Left ventricle myocardium inferior (tissue), 1 donor: ENCODE data around the gene ASIC4. TPM values are rescaled to one million over a fixed set of nuclear protein-coding genes. Genes with fewer than 3 reads are reported as not detected.

Experiments
- DNase-seq: peaks from one replicate; pipeline ENCODE4 v3.0.0-alpha.2; 2020
- H3K27ac ChIP-seq: fragments of 200-600 bp; replicated peaks from 2 replicates; pipeline ENCODE4 v1.8.0; 2021
- H3K27me3 ChIP-seq: fragments of 200-600 bp; 2 replicates; pipeline ENCODE4 v1.8.0; 2021; ENCODE audit warnings: low read depth
- H3K36me3 ChIP-seq: fragments of 200-600 bp; 2 replicates; pipeline ENCODE4 v1.8.0; 2021
- H3K4me1 ChIP-seq: fragments of 200-600 bp; 2 replicates; pipeline ENCODE4 v1.8.0; 2021
- H3K4me3 ChIP-seq: fragments of 200-600 bp; 2 replicates; pipeline ENCODE4 v1.8.0; 2021; ENCODE audit warnings: mild to moderate bottlenecking, moderate library complexity
- H3K9me3 ChIP-seq: fragments of 200-600 bp; replicated peaks from 2 replicates; pipeline ENCODE4 v1.8.0; 2021
- CTCF ChIP-seq: fragments of 200-600 bp; IDR thresholded peaks from 2 replicates; pipeline ENCODE4 v1.8.0; 2021; ENCODE audit warnings: antibody characterized with exemption, mild to moderate bottlenecking, borderline replicate concordance
- intact Hi-C: fragments of 100-400 bp; cut with micrococcal nuclease; formaldehyde crosslinking; loops from one replicate; pipeline ENCODE4 v1.11.0; 2022
- total RNA-seq: library from RNA; stranded (reverse); fragmentation: NEBNext Ultra II Directional; extraction: Animal tissue kit (Norgen Biotek cat#: 25700); gene quantifications from one replicate; pipeline ENCODE4 v1.2.1, GENCODE V29; 2021
- donor health status: DM: no; HTN: yes; CAD: no; lungs with severe emphysema.

The ASIC4 gene
- total RNA-seq, 1 donor from 2014 or later, result not detected

DNA sequence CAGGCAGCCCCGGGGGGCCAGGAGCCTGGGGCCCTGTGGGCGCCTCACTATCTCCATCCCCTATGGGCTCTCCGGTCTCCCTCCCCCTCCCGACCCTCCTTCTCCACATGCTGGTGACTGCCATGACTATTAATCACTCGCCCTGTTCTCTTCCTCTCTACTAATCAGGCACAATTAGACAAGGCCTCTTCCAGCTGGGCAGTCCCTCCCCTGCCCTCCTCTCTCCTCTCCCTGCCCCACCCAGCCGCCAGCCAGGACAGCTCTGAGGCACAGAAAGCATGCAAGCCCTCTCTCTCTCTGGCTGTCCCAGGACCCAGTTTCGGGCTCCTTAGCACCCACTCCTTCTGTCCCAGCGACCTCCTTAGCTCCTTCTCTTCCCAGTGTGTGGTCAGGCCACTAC lies 5.8 kb downstream of the ASIC4 start:
- intact Hi-C loops, result loop anchor here (10.0 kb wide), 1 partner anchor 65 kb away; no protein-coding TSS in a partner anchor
- H3K9me3 ChIP-seq, result no peaks in the 10 kb centered on the region
- no peaks in the 10 kb centered on the region for H3K36me3 ChIP-seq
- no peak overlapping the region for H3K27ac ChIP-seq
- no peak for TF ChIP-seq CTCF
- H3K4me1 ChIP-seq, result peaks cover 27% of the 10 kb centered on the region
- H3K4me3 ChIP-seq, result no peak overlapping the region
- peaks cover 98% of the 10 kb centered on the region for H3K27me3 ChIP-seq
- no peak for DNase-seq

DNA sequence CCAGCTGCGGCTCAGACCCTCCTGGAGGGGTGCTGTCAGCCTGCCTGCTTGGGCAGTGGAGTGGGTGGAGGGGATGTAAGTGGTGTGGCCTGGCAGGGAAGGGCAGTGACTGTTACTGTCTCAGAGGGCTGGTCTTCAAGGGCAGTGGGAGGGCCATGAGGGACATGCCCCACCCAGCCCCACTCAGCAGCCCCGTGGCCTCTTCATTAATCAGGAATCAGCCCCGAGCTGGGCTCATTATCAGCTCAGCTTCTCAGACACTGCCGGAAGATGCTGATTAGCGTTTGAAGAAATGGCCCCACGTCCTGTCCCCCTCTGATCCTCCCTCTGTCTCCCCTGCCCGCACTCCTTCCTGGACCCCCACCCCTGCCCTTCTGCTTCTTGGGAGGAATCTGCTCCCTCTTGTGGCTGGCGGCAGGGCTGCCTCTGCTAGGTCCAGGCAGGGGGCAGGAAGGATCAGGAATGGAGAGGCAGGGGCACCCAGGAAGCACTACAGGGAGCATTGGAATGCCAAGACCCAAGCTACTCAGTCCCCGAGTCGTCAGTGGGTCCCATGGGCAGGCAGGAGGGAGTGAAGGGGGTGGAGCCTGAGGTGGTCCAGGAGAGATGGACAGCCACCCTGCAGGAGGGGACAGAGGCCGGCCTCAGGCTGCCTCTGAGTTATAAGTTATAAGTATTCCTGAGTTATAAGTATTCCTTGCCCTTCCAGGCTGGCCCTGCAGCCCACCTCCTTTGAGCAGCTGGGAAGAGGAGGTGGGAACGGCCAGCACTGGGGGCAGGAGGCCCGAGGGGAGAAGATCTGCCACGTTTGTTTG lies 7.0 kb downstream of the ASIC4 start:
- intact Hi-C loops, result loop anchor here (10.0 kb wide), 1 partner anchor 66 kb away; no protein-coding TSS in a partner anchor
- Histone ChIP-seq H3K9me3 (no peaks in the 10 kb centered on the region), H3K4me3 (peak overlapping the region; percentile 32), H3K27ac (peak overlapping the region; percentile 47), H3K27me3 (peaks cover 98% of the 10 kb centered on the region), H3K36me3 (no peaks in the 10 kb centered on the region), H3K4me1 (peaks cover 35% of the 10 kb centered on the region)
- no peak for DNase-seq
- TF ChIP-seq CTCF, result peak; percentile 68

DNA sequence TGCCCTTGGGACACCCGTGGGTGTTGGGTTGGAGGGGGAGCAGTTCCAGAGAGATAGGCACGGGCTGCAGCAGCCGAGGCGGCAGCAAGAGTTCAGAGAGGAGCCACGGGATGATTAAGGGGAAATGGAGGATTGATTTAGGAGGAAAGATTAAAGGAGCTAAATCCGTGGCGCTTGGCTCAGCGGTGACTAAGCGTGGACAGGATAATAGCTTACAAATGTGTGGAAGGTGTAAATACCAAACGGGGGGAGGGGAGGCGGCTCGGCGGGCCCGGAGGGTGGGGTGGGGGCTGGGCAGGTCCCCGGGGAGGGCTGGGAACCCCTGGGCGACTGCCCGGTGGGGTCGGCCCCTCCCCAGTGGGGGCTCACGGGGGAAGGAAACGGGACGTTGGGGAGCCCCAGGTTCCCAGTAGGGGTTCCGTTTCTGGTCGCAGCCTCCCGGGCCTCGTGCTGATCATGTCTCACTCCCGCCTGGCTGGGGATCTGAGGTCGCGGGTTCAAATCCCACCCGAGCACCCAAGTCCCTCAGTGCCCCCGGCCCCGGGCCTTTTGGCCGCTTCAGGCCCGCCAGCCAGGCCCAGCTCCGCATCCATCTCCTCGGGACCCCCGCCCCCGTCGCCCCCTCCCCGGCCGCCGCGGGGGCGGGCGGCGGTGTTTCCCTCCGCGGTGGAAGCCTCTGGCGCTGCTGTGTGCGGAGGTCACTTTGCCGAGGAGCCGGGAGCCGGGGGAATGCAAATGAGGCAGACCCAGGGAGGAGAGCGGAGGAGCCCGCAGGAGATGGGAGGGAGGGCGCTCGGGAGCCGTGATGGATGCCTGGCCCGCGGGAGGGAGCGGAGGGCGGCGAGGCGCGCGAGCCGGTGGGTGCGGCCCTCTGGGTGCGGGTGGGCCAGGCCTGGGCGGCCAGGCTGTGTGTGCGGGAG lies 8.1 kb downstream of the ASIC4 start:
- Histone ChIP-seq H3K4me3 (peak overlapping the region; percentile 49), H3K27ac (peak overlapping the region; percentile 47), H3K9me3 (no peaks in the 10 kb centered on the region), H3K4me1 (peaks cover 46% of the 10 kb centered on the region), H3K36me3 (no peaks in the 10 kb centered on the region), H3K27me3 (peaks cover 98% of the 10 kb centered on the region)
- no peak for DNase-seq
- intact Hi-C loops, result loop anchor here (10.0 kb wide), 1 partner anchor 68 kb away; no protein-coding TSS in a partner anchor
- TF ChIP-seq CTCF, result no peak

- intact Hi-C loops, result loop anchor here (10.0 kb wide), 1 partner anchor 68 kb away; no protein-coding TSS in a partner anchor
- no peak for TF ChIP-seq CTCF
- H3K27me3 ChIP-seq, result peaks cover 98% of the 10 kb centered on the region
- H3K4me3 ChIP-seq, result peak overlapping the region; percentile 49
- H3K9me3 ChIP-seq, result no peaks in the 10 kb centered on the region
- peaks cover 47% of the 10 kb centered on the region for H3K4me1 ChIP-seq
- H3K27ac ChIP-seq, result no peak overlapping the region
- DNase-seq, result no peak
- H3K36me3 ChIP-seq, result no peaks in the 10 kb centered on the region
These were observed 8.9 kb downstream of the ASIC4 start for GRCh38 chr2:219523031-219523671.

DNA sequence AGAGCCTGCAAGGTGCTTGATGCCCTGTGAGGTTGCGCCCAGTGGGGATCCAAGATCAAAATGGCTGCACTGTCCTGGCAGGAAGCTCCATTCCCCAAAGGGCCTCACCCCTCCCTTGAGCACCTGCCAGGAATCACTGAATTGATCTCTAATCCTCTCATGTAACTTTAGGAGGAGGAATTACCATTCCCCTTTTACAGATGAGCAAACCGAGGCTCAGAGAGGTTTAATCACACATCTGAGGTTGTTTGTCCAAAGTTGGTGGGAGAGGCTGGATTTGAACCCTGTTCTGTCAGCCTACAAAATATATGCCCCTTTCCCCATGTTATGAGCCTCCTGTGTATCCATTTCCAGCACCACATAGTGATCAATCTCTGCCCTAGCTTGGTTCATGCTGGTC lies 10.5 kb downstream of the ASIC4 start:
- peaks cover 99% of the 10 kb centered on the region for H3K27me3 ChIP-seq
- H3K4me1 ChIP-seq, result peaks cover 50% of the 10 kb centered on the region
- no peak for DNase-seq
- no peak for TF ChIP-seq CTCF
- intact Hi-C loops, result loop anchor here (10.0 kb wide), 1 partner anchor 70 kb away; no protein-coding TSS in a partner anchor
- no peaks in the 10 kb centered on the region for H3K36me3 ChIP-seq
- no peak overlapping the region for H3K4me3 ChIP-seq
- H3K27ac ChIP-seq, result no peak overlapping the region
- no peaks in the 10 kb centered on the region for H3K9me3 ChIP-seq
